GM19397 (cell line): ENCODE measurements around the gene ARHGAP28.

Experiments
- ATAC-seq: cut with Tn5 transposase; IDR thresholded peaks from one replicate; pipeline ENCODE4 v1.9.1; 2021; ENCODE audit warnings: mild to moderate bottlenecking, moderate library complexity; ENCODE audit not compliant: unreplicated experiment

ARHGAP28 gene

DNA sequence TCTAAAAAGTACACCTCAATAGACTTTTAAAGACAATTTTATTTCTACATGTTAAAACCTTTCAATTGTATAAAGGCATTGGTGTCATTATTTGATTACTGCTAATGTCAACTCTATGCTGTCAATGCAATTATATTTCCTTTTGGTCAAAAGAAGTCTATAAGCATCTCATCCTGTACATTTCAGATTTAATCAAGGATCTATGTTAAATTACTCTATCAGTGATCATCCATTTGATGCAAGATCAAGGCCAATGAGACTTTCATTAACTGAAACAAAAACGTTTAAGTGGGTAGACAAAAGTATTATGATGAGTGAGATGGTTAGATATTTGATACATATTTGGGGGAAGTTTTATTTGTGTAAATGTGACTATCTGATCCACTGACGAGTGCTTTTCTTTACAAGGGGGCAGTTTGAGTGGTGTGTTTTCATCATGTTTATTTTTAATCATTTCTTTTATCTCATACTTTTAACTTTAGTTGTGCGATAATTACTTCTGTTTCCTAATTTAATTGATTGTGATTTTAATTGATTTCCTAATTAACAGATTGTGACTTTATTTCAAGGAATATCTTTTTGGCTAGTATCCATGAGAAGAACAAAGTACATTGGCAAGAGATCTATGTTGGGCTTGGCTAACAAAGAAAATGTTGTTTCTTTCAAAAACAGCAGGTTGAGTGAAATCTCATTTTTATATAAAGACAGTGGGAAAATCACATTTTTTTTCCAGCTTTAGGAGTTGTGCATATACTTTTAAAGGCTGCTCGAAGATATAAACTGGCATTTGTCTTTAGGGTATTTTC, 1.1 kb downstream of the ARHGAP28 start:
- ATAC-seq: no peak

GRCh38 chr18:6731222-6731596, 1.7 kb downstream of the ARHGAP28 start:
- no peak for ATAC-seq

DNA sequence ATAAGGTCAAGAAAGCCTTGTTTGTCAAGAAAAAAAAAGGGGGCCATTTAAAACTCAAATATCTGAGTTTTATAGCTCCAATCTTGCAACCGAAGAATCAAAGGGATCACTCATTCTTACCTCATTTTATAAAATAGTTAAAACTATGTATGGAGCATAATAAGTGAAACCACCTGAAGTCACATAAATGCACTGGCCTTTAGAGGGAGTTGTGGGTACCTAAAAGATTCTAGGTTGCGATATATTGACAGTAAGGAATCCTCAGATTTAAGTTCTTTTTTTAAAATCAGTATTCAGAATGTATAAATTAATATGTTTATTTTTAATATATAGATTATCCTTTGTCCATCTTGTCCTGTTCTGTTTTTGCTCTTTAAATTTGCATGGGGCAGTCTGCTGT, 3.4 kb downstream of the ARHGAP28 start:
- no peak for ATAC-seq

GRCh38 chr18:6733758-6734157, 4.2 kb downstream of the ARHGAP28 start:
- ATAC-seq: no peak

DNA sequence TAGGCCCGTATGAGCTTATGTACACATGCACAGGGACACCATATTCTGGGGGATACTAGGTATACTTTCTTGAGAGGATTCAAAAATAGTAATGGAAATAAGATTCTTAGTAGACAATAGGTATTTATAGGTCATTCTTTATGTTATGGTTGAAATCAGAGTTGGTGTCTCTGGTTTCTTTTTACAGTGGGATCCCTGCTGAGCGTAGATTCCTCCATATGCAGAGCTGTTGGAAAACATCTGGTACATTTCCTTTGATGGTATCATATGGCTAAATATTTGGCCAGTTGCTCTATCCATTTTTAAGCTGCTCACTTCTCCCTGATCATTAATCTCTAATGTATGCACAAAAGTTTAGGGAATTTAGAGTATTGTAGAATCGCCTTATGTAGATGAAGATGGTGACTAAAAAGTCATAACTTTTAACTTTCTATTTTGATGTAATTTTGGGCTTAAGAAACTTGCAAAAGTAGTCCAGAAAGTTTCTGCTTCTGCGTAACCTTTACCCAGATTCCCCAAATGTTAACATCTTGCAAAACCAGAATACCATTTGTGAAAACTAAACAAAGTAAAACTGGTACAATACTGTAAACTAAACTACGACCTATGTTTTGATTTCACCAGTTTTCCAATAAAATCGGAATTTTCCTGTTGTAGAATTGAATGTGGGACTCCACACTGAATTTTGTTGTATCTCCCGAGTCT, 5.4 kb downstream of the ARHGAP28 start:
- no peak for ATAC-seq

DNA sequence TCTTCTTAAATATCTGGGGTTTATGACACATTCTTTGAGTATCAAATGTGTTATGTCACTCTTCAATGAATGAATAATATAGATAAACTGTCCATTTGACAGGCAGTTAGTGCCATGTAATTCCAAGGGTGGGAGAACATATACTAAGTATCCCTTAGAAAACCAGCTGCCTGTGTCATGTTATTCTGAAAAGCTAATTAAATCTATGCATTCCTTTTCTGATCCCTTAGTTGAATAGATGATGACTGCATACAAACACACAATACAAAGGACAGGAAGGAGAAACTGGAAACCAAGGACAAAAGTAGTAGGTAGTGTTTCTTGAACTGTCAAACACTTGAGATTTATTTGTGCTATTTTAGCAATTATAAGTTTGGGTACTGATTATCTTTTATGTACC, 8.3 kb downstream of the ARHGAP28 start:
- no peak for ATAC-seq

DNA sequence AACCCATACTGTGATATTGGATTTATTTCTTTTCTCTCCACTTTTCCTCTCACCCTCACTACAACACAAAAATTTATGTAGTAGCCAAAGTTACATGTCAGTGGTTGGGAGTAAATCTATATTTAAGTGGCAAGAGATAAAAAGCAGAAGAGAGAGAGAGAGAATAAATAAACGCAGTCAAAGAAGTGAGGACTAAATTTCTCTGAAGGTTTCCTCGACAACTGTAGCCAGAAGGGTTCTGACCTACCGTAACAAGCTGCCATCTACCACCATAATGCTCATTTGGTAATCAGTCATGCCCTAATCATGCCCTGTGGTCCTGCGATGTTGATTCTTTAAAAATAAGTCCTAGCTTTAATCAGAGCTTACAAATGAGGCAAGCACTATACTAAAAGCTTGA, 9.1 kb downstream of the ARHGAP28 start:
- ATAC-seq: no peak

DNA sequence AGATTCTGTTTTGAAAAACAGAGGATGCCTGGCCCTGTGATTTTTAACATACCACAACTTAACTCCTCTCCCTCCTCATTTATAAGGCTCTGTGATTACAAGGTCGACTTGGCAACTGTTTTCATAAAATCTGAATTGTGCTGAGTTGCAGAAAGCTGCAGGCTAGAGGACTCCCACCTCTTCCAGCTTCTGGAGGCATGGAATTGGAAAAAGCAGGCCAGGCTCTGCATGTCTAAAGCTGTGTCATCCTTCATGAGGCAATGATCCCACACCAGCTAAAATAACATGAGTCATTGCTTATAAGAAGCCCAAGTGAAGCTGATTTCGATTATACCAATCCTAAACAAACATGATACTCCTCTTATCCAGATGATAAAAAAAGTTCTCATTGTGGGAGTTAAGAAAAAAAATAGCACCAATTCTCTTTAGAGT, 11.7 kb downstream of the ARHGAP28 start:
- ATAC-seq: no peak

GRCh38 chr18:6741786-6742185, 12.3 kb downstream of the ARHGAP28 start:
- no peak for ATAC-seq

- ATAC-seq: no peak
Observed at GRCh38 chr18:6743999-6744398, 14.5 kb downstream of the ARHGAP28 start.

GRCh38 chr18:6744816-6745455, 15.4 kb downstream of the ARHGAP28 start:
- no peak for ATAC-seq

DNA sequence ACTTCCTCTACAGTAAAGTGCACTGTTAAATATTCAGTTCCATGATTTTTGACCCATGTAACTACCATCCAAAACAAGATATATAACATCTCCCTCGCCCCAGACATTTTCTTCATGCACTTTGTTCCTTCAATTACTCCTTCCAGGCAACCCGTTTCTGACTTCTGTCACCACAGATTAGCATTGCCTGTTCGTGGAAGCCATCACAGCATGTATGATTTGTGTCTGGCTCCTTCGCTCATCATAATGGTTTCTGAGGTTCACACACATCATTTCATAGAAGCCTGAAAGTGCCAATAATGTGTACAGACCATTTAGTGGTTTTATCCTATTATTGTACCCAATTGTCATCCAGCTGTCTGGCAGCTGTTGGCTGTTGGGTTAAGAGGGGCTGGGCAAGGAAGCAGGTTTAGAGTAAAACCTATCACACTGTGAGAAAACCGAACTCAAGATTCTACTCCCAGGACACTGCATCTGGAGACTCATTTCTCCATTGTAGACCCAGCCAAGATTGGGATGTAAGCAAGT, 16.1 kb downstream of the ARHGAP28 start:
- no peak for ATAC-seq

GRCh38 chr18:6746386-6746960, 17.0 kb downstream of the ARHGAP28 start:
- ATAC-seq: no peak

GRCh38 chr18:6747646-6748045, 18.1 kb downstream of the ARHGAP28 start:
- ATAC-seq: no peak

DNA sequence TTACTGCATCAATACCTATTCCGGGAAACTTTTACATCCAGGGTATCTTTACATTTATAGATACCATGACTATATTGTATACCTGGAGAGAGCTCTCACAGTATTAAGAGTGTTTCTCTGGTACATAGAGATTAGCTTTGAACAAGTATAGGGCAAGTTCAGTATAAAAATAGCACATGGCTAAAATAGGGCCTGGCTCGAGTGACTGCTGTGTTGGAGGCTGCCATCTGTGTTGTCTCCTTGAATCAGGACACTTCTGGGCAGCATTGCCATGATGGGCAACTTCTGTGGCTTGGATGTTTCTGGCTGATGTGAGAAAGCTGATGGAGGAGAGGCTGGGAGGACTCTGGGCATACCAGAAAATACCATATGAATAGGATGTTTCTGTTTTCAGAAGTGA, 18.7 kb downstream of the ARHGAP28 start:
- no peak for ATAC-seq

DNA sequence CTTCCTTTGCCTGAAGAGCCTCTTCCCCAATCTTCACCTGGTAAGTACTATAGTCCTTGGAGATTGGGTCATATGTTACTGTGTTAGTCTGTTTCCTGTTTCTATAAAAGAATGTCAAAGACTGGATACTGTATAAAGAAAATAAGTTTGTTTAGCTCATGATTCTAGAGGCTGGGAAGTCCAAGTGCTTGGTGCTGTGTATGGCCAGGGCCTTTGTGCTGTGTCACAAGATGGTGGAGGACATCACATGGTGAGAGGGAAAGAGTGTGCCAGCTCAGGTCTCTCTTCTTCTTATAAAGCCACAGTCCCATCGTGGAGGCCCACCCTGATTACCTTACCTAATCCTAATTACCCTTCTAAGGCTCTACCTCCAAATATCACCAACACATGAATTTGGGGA, 20.9 kb downstream of the ARHGAP28 start:
- no peak for ATAC-seq

- ATAC-seq: no peak
Observed at GRCh38 chr18:6751222-6751621, 21.7 kb downstream of the ARHGAP28 start.

- no peak for ATAC-seq
Observed at GRCh38 chr18:6752202-6752860, 22.8 kb downstream of the ARHGAP28 start.

DNA sequence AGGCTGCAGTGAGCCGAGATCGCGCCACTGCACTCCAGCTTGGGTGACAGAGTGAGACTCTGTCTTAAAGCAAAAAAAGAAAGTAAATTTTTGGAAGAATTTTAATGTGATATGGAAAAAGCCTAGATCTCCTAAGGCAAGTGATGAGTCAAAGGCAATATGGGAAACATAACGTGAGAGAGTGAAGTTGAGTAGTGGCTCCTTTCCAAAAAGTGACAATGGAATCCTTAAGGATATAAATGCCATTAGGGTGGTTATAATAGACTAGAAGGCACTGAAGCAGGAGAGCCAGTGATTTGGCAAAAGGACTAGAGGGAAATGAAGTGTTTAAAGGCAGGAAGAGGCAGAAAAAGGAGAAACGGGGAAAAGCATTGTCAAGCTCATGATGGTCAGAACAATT, 25.6 kb downstream of the ARHGAP28 start:
- no peak for ATAC-seq

- no peak for ATAC-seq
Observed at GRCh38 chr18:6757931-6758330, 28.4 kb downstream of the ARHGAP28 start.

DNA sequence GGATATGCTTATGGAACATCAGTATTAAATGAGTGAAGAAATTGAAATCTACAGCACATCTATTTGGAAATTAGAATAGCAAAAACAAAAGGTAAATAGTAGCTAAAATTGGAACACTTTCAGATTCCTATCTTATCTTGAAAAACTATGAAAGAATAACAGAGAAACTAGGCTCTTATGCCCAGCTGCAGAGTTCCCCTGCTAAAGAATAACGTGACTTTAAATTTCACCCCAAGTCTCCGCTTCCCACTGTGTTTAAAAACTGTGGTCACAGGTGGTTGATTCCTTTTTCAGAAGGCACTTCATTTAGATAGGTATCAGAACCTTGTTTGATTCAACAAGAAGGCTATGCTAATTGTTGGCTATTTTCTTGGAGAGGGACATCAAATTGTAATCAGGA, 30.1 kb downstream of the ARHGAP28 start:
- no peak for ATAC-seq
